IMR-90 (cell line): Measurements from ENCODE around the gene ZBTB7B. TPM values are rescaled to one million over a fixed set of nuclear protein-coding genes. Genes with fewer than 3 reads are reported as not detected.

ENCODE experiments used
- ATAC-seq: fragments of 200-7000 bp; cut with Tn5 transposase; 2 replicates; pipeline ENCODE4 v1.9.1; 2020; ENCODE audit warnings: low read depth, mild to moderate bottlenecking, moderate library complexity
- BruUV-seq: library from RNA; stranded (reverse); fragments of 400-500 nt; replicated peaks from 2 replicates; lab custom pipeline; 2021; lab: Mats Ljungman, UMichigan
- CTCF ChIA-PET: fragments of 300-600 bp; formaldehyde crosslinking; extraction: SDS; loops from one replicate; lab custom pipeline; 2021; ENCODE audit warnings: antibody characterized with exemption; lab: Yijun Ruan, JAX
- POLR2A ChIA-PET: fragments of 300-600 bp; sonication (Branson Sonifier 250); formaldehyde crosslinking; loops from one replicate; lab custom pipeline; 2022; ENCODE audit warnings: antibody characterized with exemption; ENCODE audit not compliant: unreplicated experiment; lab: Charles Lee
- DNase-seq: peaks from one replicate; pipeline ENCODE4 v3.0.0; 2013
- H2AFZ ChIP-seq: replicated peaks from 2 replicates; pipeline ENCODE3; 2013; ENCODE audit warnings: low read length, mild to moderate bottlenecking; ENCODE audit not compliant: poor library complexity
- H2AK5ac ChIP-seq: 2 replicates; pipeline ENCODE4 v1.6.1; 2013; ENCODE audit warnings: low read depth, low read length, inconsistent platforms
- H2AK9ac ChIP-seq: replicated peaks from 2 replicates; pipeline ENCODE3; 2013; ENCODE audit warnings: mild to moderate bottlenecking, low read depth, low read length, moderate library complexity; ENCODE audit not compliant: poor library complexity
- H2BK120ac ChIP-seq: 2 replicates; pipeline ENCODE4 v1.6.1; 2013; ENCODE audit warnings: low read depth, low read length, inconsistent platforms
- H2BK15ac ChIP-seq: 3 replicates; pipeline ENCODE4 v1.6.1; 2013; ENCODE audit warnings: low read depth, low read length, inconsistent platforms
- H2BK20ac ChIP-seq: 2 replicates; pipeline ENCODE4 v1.6.1; 2013; ENCODE audit warnings: low read depth, mild to moderate bottlenecking, inconsistent platforms, low read length, moderate library complexity
- H2BK5ac ChIP-seq: 2 replicates; pipeline ENCODE4 v1.6.1; 2013; ENCODE audit warnings: mild to moderate bottlenecking, low read depth, low read length, inconsistent platforms; ENCODE audit not compliant: poor library complexity, severe bottlenecking
- H3K14ac ChIP-seq: replicated peaks from 2 replicates; pipeline ENCODE4 v1.6.1; 2013; ENCODE audit warnings: low read depth, low read length, inconsistent platforms
- H3K18ac ChIP-seq: 2 replicates; pipeline ENCODE4 v1.6.1; 2013; ENCODE audit warnings: low read depth, low read length, control low read depth
- H3K23ac ChIP-seq: 2 replicates; pipeline ENCODE4 v1.6.1; 2013; ENCODE audit warnings: low read depth, low read length, inconsistent platforms
- H3K27ac ChIP-seq: 2 replicates; pipeline ENCODE4 v1.5.1; 2013; ENCODE audit warnings: mild to moderate bottlenecking, control low read depth, low read length; ENCODE audit not compliant: insufficient read depth
- H3K27me3 ChIP-seq: 2 replicates; pipeline ENCODE4 v1.6.1; 2013; ENCODE audit warnings: low read length; ENCODE audit not compliant: control insufficient read depth, insufficient read depth
- H3K36me3 ChIP-seq: 2 replicates; pipeline ENCODE4 v1.6.1; 2013; ENCODE audit warnings: low read length, mixed read lengths; ENCODE audit not compliant: control insufficient read depth, insufficient read depth
- H3K4ac ChIP-seq: 2 replicates; pipeline ENCODE4 v1.6.1; 2013; ENCODE audit warnings: low read depth, low read length, inconsistent platforms
- H3K4me1 ChIP-seq: 2 replicates; pipeline ENCODE4 v1.6.1; 2013; ENCODE audit warnings: low read length, mixed read lengths; ENCODE audit not compliant: control insufficient read depth, insufficient read depth
- H3K4me2 ChIP-seq: 2 replicates; pipeline ENCODE4 v1.6.1; 2013; ENCODE audit warnings: low read depth, mild to moderate bottlenecking, control low read depth, low read length, moderate library complexity
- H3K4me3 ChIP-seq: 2 replicates; pipeline ENCODE4 v1.5.1; 2013; ENCODE audit warnings: low read depth, mild to moderate bottlenecking, control low read depth, low read length, moderate library complexity; ENCODE audit not compliant: insufficient read depth
- H3K56ac ChIP-seq: 2 replicates; pipeline ENCODE4 v1.6.1; 2013; ENCODE audit warnings: low read length, inconsistent platforms; ENCODE audit not compliant: insufficient read depth; ENCODE audit errors: extremely low read depth
- H3K79me1 ChIP-seq, 2 experiments: 2 replicates each; pipeline ENCODE4 v1.6.1; 2013; ENCODE audit warnings: low read length in 2 of 2, inconsistent platforms in 1 of 2, low read depth in 1 of 2
- H3K9ac ChIP-seq: 2 replicates; pipeline ENCODE4 v1.6.1; 2013; ENCODE audit warnings: low read depth, low read length, control low read depth
- H3K9me1 ChIP-seq: 2 replicates; pipeline ENCODE4 v1.6.1; 2013; ENCODE audit warnings: low read length, inconsistent platforms; ENCODE audit not compliant: insufficient read depth
- H3K9me3 ChIP-seq: 2 replicates; pipeline ENCODE4 v1.6.1; 2013; ENCODE audit warnings: low read length; ENCODE audit not compliant: control insufficient read depth, insufficient read depth
- H4K20me1 ChIP-seq: 2 replicates; pipeline ENCODE4 v1.6.1; 2013; ENCODE audit warnings: low read length, inconsistent platforms; ENCODE audit not compliant: insufficient read depth
- H4K5ac ChIP-seq: 2 replicates; pipeline ENCODE4 v1.6.1; 2013; ENCODE audit warnings: mild to moderate bottlenecking, low read depth, low read length, control low read depth
- H4K8ac ChIP-seq, 2 experiments: 2 replicates each; pipeline ENCODE4 v1.6.1; 2013; ENCODE audit warnings: low read depth in 2 of 2, low read length in 2 of 2, control low read depth in 1 of 2, inconsistent platforms in 1 of 2
- H4K91ac ChIP-seq: 2 replicates; pipeline ENCODE4 v1.6.1; 2013; ENCODE audit warnings: low read depth, low read length, inconsistent platforms; ENCODE audit not compliant: insufficient read depth
- CEBPB ChIP-seq: IDR thresholded peaks from 2 replicates; pipeline ENCODE4 v1.6.1; 2012; ENCODE audit warnings: low read depth, low read length, improper control_type of control experiment
- CHD1 ChIP-seq: IDR thresholded peaks from 2 replicates; pipeline ENCODE4 v1.6.1; 2012; ENCODE audit warnings: low read depth, low read length, improper control_type of control experiment
- CTCF ChIP-seq: conservative IDR thresholded peaks from 2 replicates; pipeline ENCODE4 v1.5.1; 2012; ENCODE audit warnings: mild to moderate bottlenecking, low read depth, low read length, improper control_type of control experiment
- MAZ ChIP-seq: IDR thresholded peaks from 2 replicates; pipeline ENCODE4 v1.6.1; 2012; ENCODE audit warnings: low read depth, mild to moderate bottlenecking, low read length, improper control_type of control experiment, moderate library complexity, borderline replicate concordance
- MXI1 ChIP-seq: IDR thresholded peaks from 2 replicates; pipeline ENCODE4 v1.6.1; 2012; ENCODE audit warnings: low read depth, mild to moderate bottlenecking, low read length, moderate library complexity, borderline replicate concordance
- NFE2L2 ChIP-seq: fragments of 150-350 bp; IDR thresholded peaks from 2 replicates; pipeline ENCODE4 v1.6.1; 2016; ENCODE audit warnings: low read depth, mild to moderate bottlenecking, low read length
- RCOR1 ChIP-seq: IDR thresholded peaks from 2 replicates; pipeline ENCODE4 v1.6.1; 2012; ENCODE audit warnings: mild to moderate bottlenecking, low read length, improper control_type of control experiment; ENCODE audit not compliant: insufficient replicate concordance
- RFX5 ChIP-seq: IDR thresholded peaks from 2 replicates; pipeline ENCODE4 v1.8.0; 2012; ENCODE audit warnings: low read depth, mild to moderate bottlenecking, low read length, moderate library complexity
- SMC3 ChIP-seq: fragments of 150-350 bp; IDR thresholded peaks from 2 replicates; pipeline ENCODE4 v1.6.1; 2016; ENCODE audit warnings: low read depth, mild to moderate bottlenecking, antibody characterized with exemption, low read length, moderate library complexity
- WGBS, 2 experiments: methylation state at CpG; one replicate each; pipeline versions ENCODE4 v1.1.5 to v1.1.7; 2013; ENCODE audit warnings: missing lambda C conversion rate in 2 of 2; ENCODE audit not compliant: insufficient read length in 1 of 2; ENCODE audit errors: extremely low coverage in 2 of 2; 5-methylcytosine and 5-hydroxymethylcytosine counted together
- dilution Hi-C: fragments of 300-500 bp; cut with HindIII; formaldehyde crosslinking; loops from one replicate; pipeline ENCODE4 v1.14.3; 2018; ENCODE audit warnings: low sequenced_read_pairs; ENCODE audit not compliant: unreplicated experiment
- in situ Hi-C: fragments of 300-500 bp; cut with MboI; formaldehyde crosslinking; loops from 3 replicates; pipeline ENCODE4 v1.14.3; 2019; ENCODE audit warnings: low sequenced_read_pairs, inconsistent platforms, mixed read lengths
- intact Hi-C: fragments of 100-400 bp; cut with micrococcal nuclease; formaldehyde crosslinking; loops from 2 replicates; pipeline ENCODE4 v1.10.0; 2022
- polyA plus RNA-seq, 3 experiments: library from polyadenylated mRNA; depleted of rRNA; stranded (reverse); fragments of >200 nt; gene quantifications; 2 replicates each; pipeline ENCODE4 v1.2.3, GENCODE V29; 2012; ENCODE audit warnings: low replicate concordance in 1 of 3
- total RNA-seq: library from RNA; depleted of rRNA; stranded (reverse); fragments of >200 nt; gene quantifications from 2 replicates; pipeline ENCODE4 v1.2.3, GENCODE V29; 2012

Gene ZBTB7B
- total and polyA plus RNA-seq, 2 of the 4 experiments (the other 2 are of a cell fraction), result 7.7 to 17.4 TPM

- Histone ChIP-seq H2AK5ac (no peak overlapping the region), H3K9me3 (no peaks in the 10 kb centered on the region), H2BK5ac (no peak overlapping the region), H3K4me2 (no peak overlapping the region), H3K9ac (no peak overlapping the region), H3K23ac (no peak overlapping the region), H4K91ac (no peak overlapping the region), H2AK9ac (no peak overlapping the region), H4K20me1 (peaks cover 19% of the 10 kb centered on the region), H3K14ac (no peak overlapping the region), H3K36me3 (peaks cover 24% of the 10 kb centered on the region), H4K5ac (no peak overlapping the region), H3K79me1 (peaks cover 0 to 19% of the 10 kb centered on the region in 2 experiments; a peak in 2 of 4 replicates), H3K18ac (no peak overlapping the region), H3K9me1 (peaks cover 2% of the 10 kb centered on the region; the same call in 1 of the 2 replicates), H4K8ac (no peak overlapping the region), H2AFZ (no peak overlapping the region), H2BK120ac (no peak overlapping the region), H3K56ac (no peak overlapping the region), H3K27me3 (no peaks in the 10 kb centered on the region), H3K4me1 (peaks cover 9% of the 10 kb centered on the region; the same call in 1 of the 2 replicates), H3K4ac (no peak overlapping the region), H3K4me3 (no peak overlapping the region), H3K27ac (no peak overlapping the region), H2BK15ac (no peak overlapping the region), H2BK20ac (no peak overlapping the region)
- in situ Hi-C loops, result no loop called here
- TF ChIP-seq CEBPB (no peak), MAZ (no peak), NFE2L2 (no peak), RFX5 (no peak), CTCF (no peak), RCOR1 (no peak), MXI1 (no peak), SMC3 (no peak), CHD1 (no peak)
- BruUV-seq, result no TSS peak
- intact Hi-C loops, result no loop called here
- dilution Hi-C loops, result no loop called here
- DNase-seq (no peak), ATAC-seq (no peak)
- WGBS, 2 experiments, result no CpG with 5 or more reads among the region's 8 CpGs
- ChIA-PET CTCF (no interaction called here), POLR2A (no interaction called here)
Measured at GRCh38 chr1:155013632-155014031, 11.0 kb downstream of the ZBTB7B start.
